Left hindlimb (tissue), 1 donor: Measurements from ENCODE around the gene DHTKD1.
"Not testable (repeated sequence)": the region's sequence is repeated elsewhere in the genome, so short reads cannot be mapped to it uniquely, and the experiment has no call there.

Experiments
- DNase-seq: peaks from one replicate; pipeline ENCODE4 v3.0.0-alpha.2; 2018

DHTKD1 gene

GRCh38 chr10:12156367-12157123 lies 87.8 kb downstream of the DHTKD1 start:
- no peak for DNase-seq

GRCh38 chr10:12158111-12158510 lies 89.4 kb downstream of the DHTKD1 start:
- no peak for DNase-seq

GRCh38 chr10:12160664-12161063 lies 91.9 kb downstream of the DHTKD1 start:
- DNase-seq: no peak

GRCh38 chr10:12162927-12163326 lies 94.2 kb downstream of the DHTKD1 start:
- DNase-seq: no peak

GRCh38 chr10:12164085-12164484 lies 95.3 kb downstream of the DHTKD1 start:
- no peak for DNase-seq

- DNase-seq: no peak
Measured at GRCh38 chr10:12165036-12165435, 96.3 kb downstream of the DHTKD1 start.

GRCh38 chr10:12165999-12166775 lies 97.4 kb downstream of the DHTKD1 start:
- no peak for DNase-seq

- DNase-seq: not testable (repeated sequence)
Measured at GRCh38 chr10:12171512-12171911, 102.8 kb downstream of the DHTKD1 start.
